Measurements from ENCODE around the gene TAS2R42. TPM values are rescaled to one million over a fixed set of nuclear protein-coding genes. Genes with fewer than 3 reads are reported as not detected.

TAS2R42 gene
- total RNA-seq, result not detected

- 70% methylated on average over 2 of the region's 2 CpGs for WGBS
- Histone ChIP-seq H3K27ac (no peak within 1 kb of the TSS), H3K4me1 (no peaks in the 10 kb centered on the region), H3K9me3 (no peaks in the 10 kb centered on the region), H3K4me3 (no peak within 1 kb of the TSS), H3K27me3 (no peaks in the 10 kb centered on the region), H3K36me3 (no peaks in the 10 kb centered on the region)
- TF ChIP-seq POLR2AphosphoS5 (IDR thresholded peaks at IDR 0.05) (no peak), CTCF (IDR thresholded peaks at IDR 0.05) (no peak), EP300 (IDR thresholded peaks at IDR 0.05) (no peak), POLR2A (IDR thresholded peaks at IDR 0.05) (no peak)
- DNase-seq (ENCODE audit: low spot score in 2 of 2), result no peak
These were observed at the start of gene TAS2R42 for GRCh38 chr12:11186837-11187236. TAS2R42 (minus strand) TSS chr12:11186937; CDS start chr12:11186937, 0 bp downstream.

DNA sequence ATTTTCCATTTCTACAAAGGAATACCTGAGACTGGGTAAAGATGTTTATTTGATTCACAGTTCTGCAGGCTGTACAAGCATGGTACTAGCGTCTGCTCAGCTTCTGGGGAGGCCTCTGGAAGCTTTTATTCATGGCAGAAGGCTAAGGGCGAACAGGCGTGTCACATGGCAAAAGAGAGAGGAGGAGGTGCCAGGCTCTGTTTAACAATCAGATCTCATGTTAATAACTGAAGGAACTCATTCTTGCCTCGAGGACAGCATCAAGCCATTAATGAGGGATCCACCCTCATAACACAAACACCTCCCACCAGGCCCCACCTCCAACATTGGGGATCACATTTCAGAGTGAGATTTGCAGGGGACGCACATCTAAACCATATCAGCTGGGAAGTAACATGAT, 46.8 kb upstream of the TAS2R42 start:
- H3K36me3 ChIP-seq, result no peaks in the 10 kb centered on the region
- peaks cover 6% of the 10 kb centered on the region for H3K9me3 ChIP-seq
- no peaks in the 10 kb centered on the region for H3K4me1 ChIP-seq
- TF ChIP-seq EP300 (IDR thresholded peaks at IDR 0.05) (no peak), CTCF (IDR thresholded peaks at IDR 0.05) (no peak)
- H3K27ac ChIP-seq, result no peak overlapping the region
- DNase-seq (ENCODE audit: low spot score in 2 of 2), result no peak
- no peak overlapping the region for H3K4me3 ChIP-seq
- 50% methylated on average over 5 of the region's 5 CpGs for WGBS
- no peaks in the 10 kb centered on the region for H3K27me3 ChIP-seq

- DNase-seq (ENCODE audit: low spot score in 2 of 2), result no peak
- Histone ChIP-seq H3K4me3 (no peak overlapping the region), H3K4me1 (no peaks in the 10 kb centered on the region), H3K27me3 (no peaks in the 10 kb centered on the region), H3K27ac (no peak overlapping the region), H3K9me3 (peaks cover 9% of the 10 kb centered on the region), H3K36me3 (no peaks in the 10 kb centered on the region)
- TF ChIP-seq EP300 (IDR thresholded peaks at IDR 0.05), result no peak
- peak in 1 of 2 donors; percentile 28 for TF ChIP-seq CTCF (IDR thresholded peaks at IDR 0.05)
- TF ChIP-seq POLR2A (IDR thresholded peaks at IDR 0.05), result no peak
- no peak for TF ChIP-seq POLR2AphosphoS5 (IDR thresholded peaks at IDR 0.05)
- 46% methylated on average over 4 of the region's 5 CpGs for WGBS
These were observed 41.7 kb upstream of the TAS2R42 start for GRCh38 chr12:11228296-11228879.

GRCh38 chr12:11227373-11227772, 40.6 kb upstream of the TAS2R42 start:
- peaks cover 9% of the 10 kb centered on the region for H3K9me3 ChIP-seq
- no peaks in the 10 kb centered on the region for H3K36me3 ChIP-seq
- no peak for DNase-seq (ENCODE audit: low spot score in 2 of 2)
- H3K27me3 ChIP-seq, result no peaks in the 10 kb centered on the region
- no peaks in the 10 kb centered on the region for H3K4me1 ChIP-seq
- H3K27ac ChIP-seq, result no peak overlapping the region
- TF ChIP-seq POLR2AphosphoS5 (IDR thresholded peaks at IDR 0.05) (no peak), CTCF (IDR thresholded peaks at IDR 0.05) (no peak), POLR2A (IDR thresholded peaks at IDR 0.05) (no peak), EP300 (IDR thresholded peaks at IDR 0.05) (no peak)
- WGBS, result 78% methylated on average over 4 of the region's 4 CpGs
- no peak overlapping the region for H3K4me3 ChIP-seq

DNA sequence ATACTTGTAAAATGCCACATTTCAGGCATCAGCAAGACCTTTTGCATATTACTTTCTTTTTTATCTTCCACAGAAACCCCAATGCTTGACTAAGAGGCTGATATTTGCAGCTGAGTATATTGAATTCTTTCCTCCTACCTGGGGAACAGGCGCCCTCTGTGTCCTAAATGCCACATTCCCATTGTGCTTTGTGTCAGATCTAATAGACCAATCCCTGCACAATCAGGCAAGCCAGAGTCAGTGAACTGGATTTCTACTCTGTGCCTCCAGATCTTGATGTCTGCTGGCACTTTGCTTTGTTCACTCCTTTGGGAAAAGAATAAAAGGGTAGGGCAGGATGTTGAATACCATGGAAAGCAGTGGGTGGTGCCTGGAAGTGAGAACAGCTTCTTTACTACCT, 22.4 kb upstream of the TAS2R42 start:
- no peaks in the 10 kb centered on the region for H3K4me1 ChIP-seq
- no peak for DNase-seq (ENCODE audit: low spot score in 2 of 2)
- no peak for TF ChIP-seq POLR2AphosphoS5 (IDR thresholded peaks at IDR 0.05)
- TF ChIP-seq CTCF (IDR thresholded peaks at IDR 0.05), result no peak
- no peak for TF ChIP-seq POLR2A (IDR thresholded peaks at IDR 0.05)
- no peak for TF ChIP-seq EP300 (IDR thresholded peaks at IDR 0.05)
- no peaks in the 10 kb centered on the region for H3K36me3 ChIP-seq
- no peak overlapping the region for H3K27ac ChIP-seq
- no peaks in the 10 kb centered on the region for H3K9me3 ChIP-seq
- no peaks in the 10 kb centered on the region for H3K27me3 ChIP-seq
- no peak overlapping the region for H3K4me3 ChIP-seq
- WGBS, result 70% methylated on average over 1 of the region's 1 CpG

Measured in suprapubic skin (tissue), 4 donors.